Measurements from ENCODE around the gene LRRC51. TPM values are rescaled to one million over a fixed set of nuclear protein-coding genes. Genes with fewer than 3 reads are reported as not detected.
"Not testable (repeated sequence)": the region's sequence is repeated elsewhere in the genome, so short reads cannot be mapped to it uniquely, and the experiment has no call there.

The LRRC51 gene
- polyA plus RNA-seq, 1 donor from 2014 or later: 20.8 TPM

- no peak for TF ChIP-seq CTCF (IDR thresholded peaks at IDR 0.05; ENCODE audit: poor library complexity, severe bottlenecking)
- no peak for TF ChIP-seq TAF1 (IDR thresholded peaks at IDR 0.05; ENCODE audit: low read depth)
- Histone ChIP-seq H3K9me2 (ENCODE audit: insufficient read depth, low read length) (no peaks in the 10 kb centered on the region), H3K4me3 (ENCODE audit: low read length) (no peak overlapping the region), H2AFZ (ENCODE audit: low read depth, low read length) (no peak overlapping the region), H3K9ac (ENCODE audit: low read length) (no peak overlapping the region), H4K20me1 (ENCODE audit: insufficient read depth) (no peaks in the 10 kb centered on the region), H3K4me2 (ENCODE audit: low read length) (no peak overlapping the region), H3F3A (ENCODE audit: insufficient read depth, low read length, poor library complexity, severe bottlenecking) (no peaks in the 10 kb centered on the region), H3K79me2 (replicated peaks; ENCODE audit: insufficient read depth, low read length) (no peaks in the 10 kb centered on the region), H3K27ac (ENCODE audit: low read length) (no peak overlapping the region), H3K27me3 (ENCODE audit: insufficient read depth, low read depth, low read length) (no peaks in the 10 kb centered on the region), H3K9me3 (ENCODE audit: low read length) (peaks cover 9% of the 10 kb centered on the region), H3K36me3 (ENCODE audit: insufficient read depth, low read length) (no peaks in the 10 kb centered on the region)
Measured at GRCh38 chr11:72127923-72128322, 47.3 kb downstream of the LRRC51 start.

- H3K27ac ChIP-seq (ENCODE audit: low read length): no peak overlapping the region
- no peak overlapping the region for H2AFZ ChIP-seq (ENCODE audit: low read depth, low read length)
- no peaks in the 10 kb centered on the region for H3K79me2 ChIP-seq (replicated peaks; ENCODE audit: insufficient read depth, low read length)
- no peaks in the 10 kb centered on the region for H3F3A ChIP-seq (ENCODE audit: insufficient read depth, low read length, poor library complexity, severe bottlenecking)
- H3K9me3 ChIP-seq (ENCODE audit: low read length): peaks cover 9% of the 10 kb centered on the region
- H4K20me1 ChIP-seq (ENCODE audit: insufficient read depth): no peaks in the 10 kb centered on the region
- no peaks in the 10 kb centered on the region for H3K9me2 ChIP-seq (ENCODE audit: insufficient read depth, low read length)
- H3K4me2 ChIP-seq (ENCODE audit: low read length): no peak overlapping the region
- no peaks in the 10 kb centered on the region for H3K36me3 ChIP-seq (ENCODE audit: insufficient read depth, low read length)
- H3K27me3 ChIP-seq (ENCODE audit: insufficient read depth, low read depth, low read length): no peaks in the 10 kb centered on the region
- H3K9ac ChIP-seq (ENCODE audit: low read length): no peak overlapping the region
- TF ChIP-seq MXI1 (conservative IDR thresholded peaks at IDR 0.05; ENCODE audit: poor library complexity, severe bottlenecking): no peak
- no peak for TF ChIP-seq RAD21 (conservative IDR thresholded peaks at IDR 0.05)
- TF ChIP-seq SMC3 (conservative IDR thresholded peaks at IDR 0.05; ENCODE audit: poor library complexity): no peak
- no peak for TF ChIP-seq TAF1 (IDR thresholded peaks at IDR 0.05; ENCODE audit: low read depth)
- no peak overlapping the region for H3K4me3 ChIP-seq (ENCODE audit: low read length)
Measured at GRCh38 chr11:72129381-72129780, 48.7 kb downstream of the LRRC51 start.

- TF ChIP-seq CTCF (IDR thresholded peaks at IDR 0.05; ENCODE audit: poor library complexity, severe bottlenecking): no peak
- TF ChIP-seq RAD21 (conservative IDR thresholded peaks at IDR 0.05): no peak
- no peak for TF ChIP-seq TAF1 (IDR thresholded peaks at IDR 0.05; ENCODE audit: low read depth)
- TF ChIP-seq SMC3 (conservative IDR thresholded peaks at IDR 0.05; ENCODE audit: poor library complexity): no peak
- TF ChIP-seq EZH2 (IDR thresholded peaks at IDR 0.05; ENCODE audit: borderline replicate concordance, insufficient read depth, low read length, poor library complexity, severe bottlenecking): no peak
- TF ChIP-seq REST (IDR thresholded peaks at IDR 0.05; ENCODE audit: borderline replicate concordance): no peak
- TF ChIP-seq POLR2AphosphoS5 (IDR thresholded peaks at IDR 0.05): no peak
- TF ChIP-seq MXI1 (conservative IDR thresholded peaks at IDR 0.05; ENCODE audit: poor library complexity, severe bottlenecking): no peak
- TF ChIP-seq EP300 (conservative IDR thresholded peaks at IDR 0.05; ENCODE audit: poor library complexity, severe bottlenecking): no peak
- no peaks in the 10 kb centered on the region for H3K27me3 ChIP-seq (ENCODE audit: insufficient read depth, low read depth, low read length)
- H3K9me3 ChIP-seq (ENCODE audit: low read length): peaks cover 9% of the 10 kb centered on the region
- no peaks in the 10 kb centered on the region for H3K36me3 ChIP-seq (ENCODE audit: insufficient read depth, low read length)
- H3K9ac ChIP-seq (ENCODE audit: low read length): no peak overlapping the region
- no peak overlapping the region for H2AFZ ChIP-seq (ENCODE audit: low read depth, low read length)
- no peaks in the 10 kb centered on the region for H4K20me1 ChIP-seq (ENCODE audit: insufficient read depth)
- H3K79me2 ChIP-seq (replicated peaks; ENCODE audit: insufficient read depth, low read length): no peaks in the 10 kb centered on the region
- no peak overlapping the region for H3K27ac ChIP-seq (ENCODE audit: low read length)
- no peak overlapping the region for H3K4me3 ChIP-seq (ENCODE audit: low read length)
- H3K9me2 ChIP-seq (ENCODE audit: insufficient read depth, low read length): no peaks in the 10 kb centered on the region
- H3K4me2 ChIP-seq (ENCODE audit: low read length): no peak overlapping the region
- no peaks in the 10 kb centered on the region for H3F3A ChIP-seq (ENCODE audit: insufficient read depth, low read length, poor library complexity, severe bottlenecking)
Measured at GRCh38 chr11:72132646-72133045, 52.0 kb downstream of the LRRC51 start.

- not testable (repeated sequence) for H3K9me2 ChIP-seq (ENCODE audit: insufficient read depth, low read length); H3K79me2 ChIP-seq (replicated peaks; ENCODE audit: insufficient read depth, low read length); H3K4me3 ChIP-seq (ENCODE audit: low read length); H3K9me3 ChIP-seq (ENCODE audit: low read length); H3K4me2 ChIP-seq (ENCODE audit: low read length); H3K27me3 ChIP-seq (ENCODE audit: insufficient read depth, low read depth, low read length); H2AFZ ChIP-seq (ENCODE audit: low read depth, low read length); H3K27ac ChIP-seq (ENCODE audit: low read length); H4K20me1 ChIP-seq (ENCODE audit: insufficient read depth); H3F3A ChIP-seq (ENCODE audit: insufficient read depth, low read length, poor library complexity, severe bottlenecking); H3K36me3 ChIP-seq (ENCODE audit: insufficient read depth, low read length); H3K9ac ChIP-seq (ENCODE audit: low read length)
Measured at GRCh38 chr11:72135473-72135872, 54.8 kb downstream of the LRRC51 start, which contains the start of gene FOLR3. TSS of gene FOLR3 (plus strand) at chr11:72135725. CDS start at chr11:72135953, 228 bp downstream.
